Islet precursor cell (in vitro differentiated cells): ENCODE data around the gene SLC17A9.

ENCODE experiments used
- DNase-seq: peaks from one replicate; pipeline ENCODE4 v3.0.0-alpha.2; 2018

Gene SLC17A9

DNA sequence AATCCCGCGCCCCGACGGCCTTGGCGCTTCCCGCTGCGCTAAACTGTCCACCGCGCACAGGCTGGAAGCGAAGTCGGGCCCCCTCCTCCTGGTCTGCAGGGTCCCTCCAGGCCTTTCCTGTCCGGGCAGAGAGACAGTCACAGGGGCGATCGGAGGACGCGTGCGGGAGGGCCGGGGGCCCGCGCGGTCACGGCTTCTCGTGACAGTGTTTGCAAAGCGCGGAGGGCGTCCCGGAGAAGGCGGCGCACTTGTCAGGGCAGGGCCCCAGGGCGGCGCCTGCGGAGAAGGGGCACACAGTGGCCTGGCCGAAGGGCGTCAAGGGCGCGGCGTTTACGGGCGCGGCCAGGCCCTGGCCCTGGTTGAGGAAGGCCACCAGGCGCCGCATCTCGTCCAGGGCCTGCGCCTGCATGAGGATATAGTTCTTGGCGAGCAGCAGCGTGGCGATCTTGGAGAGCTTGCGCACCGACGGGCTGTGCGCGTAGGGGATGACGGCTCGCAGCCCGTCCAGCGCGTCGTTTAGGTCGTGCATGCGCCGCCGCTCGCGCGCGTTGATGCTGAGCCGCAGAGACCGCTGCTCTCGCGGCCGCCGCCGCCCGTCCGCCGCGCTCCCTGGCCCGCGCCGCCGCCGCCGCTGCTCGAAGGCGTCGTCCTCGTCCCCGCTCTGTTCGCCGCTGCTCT lies 53.5 kb downstream of the SLC17A9 start:
- DNase-seq, result no peak

GRCh38 chr20:63006540-63007359 lies 54.2 kb downstream of the SLC17A9 start, which contains the start of gene BHLHE23:
TSS of gene BHLHE23 (minus strand) at chr20:63006964. CDS start at chr20:63006774, 190 bp downstream.
- DNase-seq, result peak; percentile 76

DNA sequence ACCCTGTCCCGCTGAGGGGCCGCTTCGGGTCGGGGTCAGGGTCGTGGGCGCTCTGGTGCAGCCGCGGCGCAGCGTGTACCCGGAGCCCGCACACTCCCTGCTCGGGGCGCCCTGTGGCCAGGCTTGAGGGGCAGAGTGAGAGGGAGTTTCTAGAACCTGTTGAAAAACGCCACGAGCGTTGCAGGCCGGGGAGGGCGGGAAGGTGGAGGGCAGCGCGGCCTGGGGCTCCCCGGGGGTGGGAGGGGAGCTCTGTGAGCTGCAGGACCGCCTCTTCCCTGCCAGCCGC lies 54.8 kb downstream of the SLC17A9 start:
- no peak for DNase-seq

GRCh38 chr20:63007646-63008488 lies 55.4 kb downstream of the SLC17A9 start:
- DNase-seq, result no peak

GRCh38 chr20:63008541-63009044 lies 56.1 kb downstream of the SLC17A9 start:
- no peak for DNase-seq

- DNase-seq, result peak; percentile 84
These were observed 56.8 kb downstream of the SLC17A9 start for GRCh38 chr20:63009045-63009961.

DNA sequence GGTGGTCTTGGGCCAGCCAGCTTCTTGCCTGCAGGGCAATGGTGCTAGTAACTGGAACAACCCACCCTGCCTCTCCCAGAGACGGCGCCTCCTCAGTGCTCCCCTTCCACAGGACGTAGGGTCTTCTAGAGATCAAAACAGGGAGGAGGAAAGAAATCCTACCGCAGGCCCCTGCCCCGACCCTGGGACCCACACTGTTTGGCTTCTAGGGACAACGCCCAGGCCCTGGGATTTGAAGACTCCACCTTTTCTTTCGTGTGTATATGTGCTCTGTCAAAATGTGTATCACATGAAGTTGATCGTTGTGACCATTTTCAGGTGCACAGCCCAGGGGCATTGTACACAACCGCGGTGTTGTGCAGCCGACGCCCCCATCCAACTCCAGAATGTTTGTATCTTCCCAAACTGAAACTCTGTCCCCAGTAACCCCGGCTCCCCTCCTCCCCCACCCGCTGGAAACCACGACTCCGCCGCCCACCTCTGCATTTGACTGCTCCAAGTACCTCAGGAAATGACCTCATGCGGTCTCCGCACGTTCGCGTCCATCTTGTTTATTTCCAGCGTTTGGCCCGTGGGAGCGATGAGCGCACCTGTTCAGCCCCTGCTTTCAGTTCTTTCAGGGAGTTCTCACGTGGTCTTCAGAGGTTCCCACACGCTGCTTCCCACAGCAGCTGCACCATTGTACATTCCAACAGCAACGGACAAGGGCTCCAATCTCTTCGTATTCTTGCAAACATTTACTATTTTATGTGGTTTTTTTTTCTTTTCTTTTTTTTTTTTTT lies 57.7 kb downstream of the SLC17A9 start:
- DNase-seq, result no peak

DNA sequence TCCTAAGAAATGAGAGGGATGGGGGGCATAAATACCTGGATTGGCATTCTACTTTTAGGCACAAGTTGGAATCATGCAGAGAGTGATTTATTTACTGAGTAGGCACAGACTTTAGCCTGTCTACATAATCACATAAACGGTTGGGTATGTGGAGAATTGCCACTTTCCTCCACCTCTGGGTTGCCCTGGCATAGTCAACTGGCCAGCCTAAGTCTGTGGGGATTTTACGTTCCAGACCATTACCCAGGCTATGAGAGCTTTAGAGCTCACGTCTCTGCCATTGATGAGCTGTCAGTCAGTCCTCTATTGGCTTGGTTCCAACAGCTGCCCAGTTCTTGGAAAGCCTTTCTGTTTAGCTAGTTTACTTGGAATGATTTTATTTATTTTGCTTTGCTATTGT lies 59.3 kb downstream of the SLC17A9 start:
- no peak for DNase-seq

DNA sequence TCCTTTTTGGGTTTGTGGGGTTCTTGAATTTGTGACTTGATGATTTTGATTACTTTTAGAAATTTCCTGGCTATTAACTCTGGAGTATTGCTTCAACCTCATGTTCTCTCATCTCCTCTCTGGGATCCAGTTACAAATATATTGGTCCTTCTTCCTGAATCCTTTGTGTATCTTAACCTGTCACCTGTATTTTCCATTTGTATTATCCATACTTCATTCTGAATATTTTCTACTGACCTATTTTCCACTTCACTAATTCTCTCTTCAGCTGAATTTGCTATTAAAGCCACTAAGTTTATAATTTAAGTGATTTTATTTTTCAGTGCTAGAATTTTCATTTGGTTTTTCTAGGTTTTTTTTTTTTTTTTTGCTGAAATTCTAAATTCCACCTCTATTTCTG lies 60.7 kb downstream of the SLC17A9 start:
- DNase-seq, result no peak

- DNase-seq, result no peak
These were observed 61.8 kb downstream of the SLC17A9 start for GRCh38 chr20:63014287-63014686.

DNA sequence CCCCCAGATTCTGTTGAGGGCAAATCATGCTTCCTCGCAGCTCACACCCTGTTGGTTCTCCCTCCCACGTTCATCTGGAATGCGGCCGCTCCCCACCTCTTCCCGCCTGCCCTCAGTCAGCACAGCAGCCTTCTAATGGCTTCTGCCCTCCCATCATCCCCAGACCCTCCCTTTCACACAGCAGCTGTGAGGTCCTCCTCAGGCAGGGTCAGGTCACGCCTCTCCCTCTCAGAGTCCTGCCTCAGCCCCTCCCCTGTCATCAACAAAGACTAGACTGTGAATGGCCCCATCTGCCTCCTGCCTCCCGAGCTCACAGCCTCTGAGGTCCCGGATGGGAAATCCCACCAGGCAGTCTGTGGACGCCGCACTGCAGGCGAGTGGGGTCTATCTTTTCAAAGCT lies 62.2 kb downstream of the SLC17A9 start:
- DNase-seq, result peak; percentile 93

DNA sequence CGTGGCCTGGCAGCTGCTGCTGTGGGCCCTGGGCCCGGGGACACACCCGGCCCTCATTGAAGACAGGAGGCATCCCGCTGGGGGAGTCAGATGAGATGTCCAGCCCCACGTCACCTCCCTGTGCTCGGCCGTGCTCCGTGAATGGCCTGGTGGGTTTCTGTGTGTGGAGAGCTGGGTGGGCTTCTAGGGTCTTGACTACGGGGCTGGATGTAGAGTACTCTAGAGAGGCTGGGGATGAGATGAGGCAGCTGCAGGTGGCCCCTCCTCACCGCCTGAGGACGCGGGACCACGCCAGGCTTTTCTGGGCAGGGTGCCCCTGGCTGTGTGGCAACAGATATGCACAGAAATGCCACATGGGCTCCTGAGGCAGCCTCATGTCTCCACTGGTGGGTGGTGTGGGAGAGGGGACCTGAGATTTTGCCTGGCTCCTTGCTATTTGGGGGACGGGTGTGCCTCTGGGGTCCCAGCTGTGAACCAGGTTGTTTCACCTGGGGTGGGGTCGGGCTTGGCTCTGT lies 62.7 kb downstream of the SLC17A9 start:
- DNase-seq, result no peak

- no peak for DNase-seq
These were observed 63.3 kb downstream of the SLC17A9 start for GRCh38 chr20:63015662-63016361.

- no peak for DNase-seq
These were observed 64.1 kb downstream of the SLC17A9 start for GRCh38 chr20:63016514-63017075.

DNA sequence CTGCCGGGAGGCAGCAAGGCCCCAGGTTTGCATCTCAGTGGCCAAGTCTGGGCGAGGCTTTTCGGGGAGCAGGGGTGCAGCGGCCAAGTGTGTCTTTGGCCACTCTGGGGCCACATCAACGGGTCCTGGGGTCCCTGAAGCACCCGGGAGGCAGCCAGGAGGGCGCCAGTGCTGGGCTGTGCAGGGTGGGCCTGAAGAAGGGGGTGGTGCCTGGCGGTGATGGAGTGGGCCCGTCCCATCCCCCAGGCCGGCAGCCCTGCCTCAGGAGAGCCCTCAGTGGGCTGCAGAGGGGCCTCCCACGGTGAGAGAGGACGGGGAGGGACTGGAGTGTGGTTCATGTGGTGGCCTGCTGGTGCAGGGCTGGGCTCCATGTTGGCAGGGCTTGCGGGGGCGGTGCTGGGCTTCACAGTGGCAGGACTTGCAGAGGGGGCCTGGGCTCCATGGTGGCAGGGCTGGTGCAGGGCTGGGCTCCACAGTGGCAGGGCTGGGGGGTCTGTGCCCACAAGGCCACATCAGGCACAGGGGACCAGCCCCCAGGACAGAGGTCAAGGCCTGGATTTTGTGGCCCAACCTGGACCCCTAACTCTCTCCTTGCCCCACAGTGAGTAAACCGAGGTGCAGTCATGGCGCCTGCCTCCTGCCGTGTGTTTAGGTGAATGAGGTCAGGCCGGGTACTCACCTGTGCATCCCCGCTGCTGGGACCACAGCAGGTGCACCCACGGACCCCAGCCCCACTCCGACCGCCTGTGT lies 64.7 kb downstream of the SLC17A9 start:
- no peak for DNase-seq

- DNase-seq, result no peak
These were observed 65.4 kb downstream of the SLC17A9 start for GRCh38 chr20:63017826-63018411.
